ENCODE results near the gene NDUFA13. TPM values are rescaled to one million over a fixed set of nuclear protein-coding genes. Genes with fewer than 3 reads are reported as not detected.

Gene NDUFA13
- polyA plus RNA-seq, 1 experiment, result 388 TPM

- ChIA-PET CTCF (interaction anchor here (6.7 kb wide), 1 partner anchor 17 kb away, joined by 46 read pairs; no protein-coding TSS in a partner anchor), POLR2A (no interaction called here)
- DNase-seq (ENCODE audit: low read depth, low spot score), result no peak
Measured at GRCh38 chr19:19571071-19571786, 55.2 kb downstream of the NDUFA13 start.

GRCh38 chr19:19575411-19575810 is 59.4 kb downstream of the NDUFA13 start:
- Histone ChIP-seq H3K4me3 (ENCODE audit: low read depth, low read length) (no peak overlapping the region), H3K27me3 (ENCODE audit: control insufficient read depth, insufficient read depth, low read length) (no peaks in the 10 kb centered on the region), H3K27ac (ENCODE audit: low read depth, low read length) (no peak overlapping the region), H3K9me3 (ENCODE audit: control insufficient read depth, insufficient read depth, low read length) (no peaks in the 10 kb centered on the region)
- no peak for DNase-seq (ENCODE audit: low read depth, low spot score)
- CTCF ChIA-PET, result no interaction called here
- TF ChIP-seq, protein P1, sequence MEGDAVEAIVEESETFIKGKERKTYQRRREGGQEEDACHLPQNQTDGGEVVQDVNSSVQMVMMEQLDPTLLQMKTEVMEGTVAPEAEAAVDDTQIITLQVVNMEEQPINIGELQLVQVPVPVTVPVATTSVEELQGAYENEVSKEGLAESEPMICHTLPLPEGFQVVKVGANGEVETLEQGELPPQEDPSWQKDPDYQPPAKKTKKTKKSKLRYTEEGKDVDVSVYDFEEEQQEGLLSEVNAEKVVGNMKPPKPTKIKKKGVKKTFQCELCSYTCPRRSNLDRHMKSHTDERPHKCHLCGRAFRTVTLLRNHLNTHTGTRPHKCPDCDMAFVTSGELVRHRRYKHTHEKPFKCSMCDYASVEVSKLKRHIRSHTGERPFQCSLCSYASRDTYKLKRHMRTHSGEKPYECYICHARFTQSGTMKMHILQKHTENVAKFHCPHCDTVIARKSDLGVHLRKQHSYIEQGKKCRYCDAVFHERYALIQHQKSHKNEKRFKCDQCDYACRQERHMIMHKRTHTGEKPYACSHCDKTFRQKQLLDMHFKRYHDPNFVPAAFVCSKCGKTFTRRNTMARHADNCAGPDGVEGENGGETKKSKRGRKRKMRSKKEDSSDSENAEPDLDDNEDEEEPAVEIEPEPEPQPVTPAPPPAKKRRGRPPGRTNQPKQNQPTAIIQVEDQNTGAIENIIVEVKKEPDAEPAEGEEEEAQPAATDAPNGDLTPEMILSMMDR (IDR thresholded peaks at IDR 0.05; ENCODE audit: low read depth, low read length), result no peak
- POLR2A ChIA-PET, result no interaction called here

More at GRCh38 chr19:19571071-19571786, 55.2 kb downstream of the NDUFA13 start:
- Histone ChIP-seq H3K27ac (ENCODE audit: low read depth, low read length) (no peak overlapping the region), H3K4me3 (ENCODE audit: low read depth, low read length) (no peak overlapping the region), H3K9me3 (ENCODE audit: control insufficient read depth, insufficient read depth, low read length) (peaks cover 4% of the 10 kb centered on the region), H3K27me3 (ENCODE audit: control insufficient read depth, insufficient read depth, low read length) (no peaks in the 10 kb centered on the region)
- TF ChIP-seq, protein P1 (IDR thresholded peaks at IDR 0.05; ENCODE audit: low read depth, low read length), result no peak

Other genes starting within 250 kb of the NDUFA13 start
- gene TM6SF2, start 242.9 kb upstream of the NDUFA13 start, polyA plus RNA-seq (2011; rRNA removed), result 0.86 and 1.0 TPM in 2 replicates
- gene SUGP1, start 195.7 kb upstream of the NDUFA13 start, polyA plus RNA-seq (2011; rRNA removed), result 25.2 and 34.9 TPM in 2 replicates
- gene MAU2, start 195.4 kb upstream of the NDUFA13 start, polyA plus RNA-seq (2011; rRNA removed), result 14.7 and 20.0 TPM in 2 replicates
- gene GATAD2A, start 110.5 kb upstream of the NDUFA13 start, polyA plus RNA-seq (2011; rRNA removed), result 22.0 and 23.4 TPM in 2 replicates
- gene TSSK6, start 677 bp upstream of the NDUFA13 start, polyA plus RNA-seq (2011; rRNA removed), result 1.0 and 1.7 TPM in 2 replicates
- 1.2 and 1.4 TPM in 2 replicates for gene YJEFN3, start 12.7 kb downstream of the NDUFA13 start, polyA plus RNA-seq (2011; rRNA removed)
- 0.20 and 0.25 TPM in 2 replicates for gene CILP2, start 22.0 kb downstream of the NDUFA13 start, polyA plus RNA-seq (2011; rRNA removed)
- gene PBX4, start 102.5 kb downstream of the NDUFA13 start, polyA plus RNA-seq (2011; rRNA removed), result 0.63 and 0.69 TPM in 2 replicates
- 2.2 and 2.3 TPM in 2 replicates for gene LPAR2, start 112.0 kb downstream of the NDUFA13 start, polyA plus RNA-seq (2011; rRNA removed)
- gene GMIP, start 127.4 kb downstream of the NDUFA13 start, polyA plus RNA-seq (2011; rRNA removed), result 3.1 and 3.8 TPM in 2 replicates
- 9.4 and 13.4 TPM in 2 replicates for gene ATP13A1, start 147.5 kb downstream of the NDUFA13 start, polyA plus RNA-seq (2011; rRNA removed)
- 4.3 and 4.5 TPM in 2 replicates for gene ZNF101, start 152.6 kb downstream of the NDUFA13 start, polyA plus RNA-seq (2011; rRNA removed)
- 2.9 and 4.2 TPM in 2 replicates for gene ZNF14, start 216.9 kb downstream of the NDUFA13 start, polyA plus RNA-seq (2011; rRNA removed)